ENCODE measurements around the gene TAC3.
"Not testable (repeated sequence)": the region's sequence is repeated elsewhere in the genome, so short reads cannot be mapped to it uniquely, and the experiment has no call there.

The TAC3 gene

DNA sequence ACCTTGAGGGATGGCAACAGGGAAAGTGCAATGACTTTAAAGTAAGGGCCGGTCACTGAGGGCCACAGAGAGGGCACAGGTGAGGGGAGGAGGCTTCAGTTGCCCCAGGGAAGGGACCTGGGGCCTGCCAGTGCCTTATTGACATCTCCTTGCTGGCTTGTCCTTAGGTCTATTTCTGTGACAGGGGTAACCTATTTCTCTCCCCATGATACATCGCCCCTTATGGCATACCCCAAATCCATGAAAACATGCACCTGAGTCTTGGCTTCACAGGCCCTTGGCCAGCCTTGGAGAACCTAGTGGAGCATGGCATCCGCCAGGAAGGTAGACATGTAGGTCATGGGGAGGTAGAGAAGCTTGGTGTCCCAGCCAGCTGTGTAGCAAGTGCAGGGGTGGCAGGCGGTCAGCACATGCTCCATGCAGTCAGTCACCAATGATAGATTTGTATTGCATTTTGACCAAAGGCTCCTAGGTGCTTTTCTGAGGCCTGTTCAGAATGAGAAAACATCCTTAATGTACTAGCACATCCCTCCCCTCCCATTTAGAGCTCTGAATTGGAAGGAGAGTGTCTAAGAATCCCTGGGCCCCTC, 35.3 kb downstream of the TAC3 start:
- no peak for DNase-seq

DNA sequence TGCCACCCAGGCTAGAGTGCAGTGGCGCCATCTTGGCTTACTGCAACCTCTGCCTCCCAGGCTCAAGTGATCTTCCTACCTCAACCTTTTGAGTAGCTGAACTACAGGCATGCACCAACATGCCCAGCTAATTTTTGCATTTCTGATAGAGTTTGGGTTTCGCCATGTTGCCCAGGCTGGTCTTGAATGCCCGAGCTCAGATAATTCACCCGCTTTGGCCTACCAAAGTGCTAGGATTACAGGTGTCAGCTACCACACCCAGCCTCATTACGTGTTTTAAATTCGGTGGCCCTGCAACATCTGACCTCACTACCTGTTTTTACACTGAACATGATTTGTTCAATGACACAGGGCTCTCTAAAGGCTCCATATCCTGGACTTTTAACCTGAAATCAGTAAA, 36.1 kb downstream of the TAC3 start:
- no peak for DNase-seq

DNA sequence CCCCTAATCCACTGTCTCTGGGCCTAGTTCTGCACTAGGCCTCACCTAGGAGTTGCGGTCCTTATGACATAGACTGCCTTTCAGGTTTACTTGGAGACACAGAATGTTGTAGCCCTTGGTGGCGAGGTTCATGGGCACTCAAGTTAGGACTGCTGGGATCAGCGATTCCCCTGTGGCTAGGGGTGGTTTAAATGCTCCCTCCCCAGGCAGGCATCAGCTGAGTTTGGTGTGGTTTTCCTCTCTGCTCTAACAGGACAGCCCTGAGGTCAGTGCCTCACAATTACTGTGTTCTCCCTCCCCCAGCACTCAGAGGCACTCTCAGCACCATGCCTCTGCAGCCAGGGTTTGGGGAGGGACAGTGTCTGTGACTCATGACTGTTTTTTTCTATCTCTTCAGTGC, 36.7 kb downstream of the TAC3 start:
- DNase-seq, result no peak

DNA sequence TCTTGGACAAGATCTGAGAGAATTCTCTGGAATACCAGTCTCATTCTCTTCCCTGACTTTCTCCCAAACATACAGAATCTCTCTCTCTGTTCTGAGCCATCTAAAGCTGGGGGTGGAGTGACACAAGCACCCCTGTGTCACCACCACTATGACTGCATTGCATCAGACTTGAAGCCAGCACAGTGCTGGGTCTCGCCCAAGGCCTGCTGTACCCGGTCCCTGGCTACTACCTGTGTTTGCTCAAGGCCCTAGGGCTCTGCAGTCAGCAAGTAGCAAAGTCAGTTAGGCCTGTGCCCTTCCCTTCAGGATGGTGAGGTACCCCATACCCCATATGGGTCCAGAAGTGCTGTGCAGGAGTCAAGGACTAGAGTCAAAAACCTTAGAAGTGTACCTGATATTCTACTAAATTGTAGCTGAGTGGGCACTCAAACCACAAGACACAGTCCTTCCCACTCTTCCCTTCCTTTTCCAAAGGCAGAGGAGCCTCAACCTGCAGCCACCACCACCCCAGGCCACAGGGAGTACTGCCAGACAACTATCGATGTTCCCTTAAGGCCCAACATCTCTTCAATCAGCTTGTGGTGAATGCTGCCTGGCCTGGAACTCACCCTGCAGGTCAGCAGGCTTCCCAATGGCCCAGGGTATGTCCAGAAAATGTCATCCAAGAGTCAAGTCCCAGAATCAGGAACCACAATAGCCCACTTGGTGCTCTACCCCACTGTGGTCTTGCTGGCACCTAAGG, 37.8 kb downstream of the TAC3 start:
- DNase-seq, result peak; percentile 13 to 39

DNA sequence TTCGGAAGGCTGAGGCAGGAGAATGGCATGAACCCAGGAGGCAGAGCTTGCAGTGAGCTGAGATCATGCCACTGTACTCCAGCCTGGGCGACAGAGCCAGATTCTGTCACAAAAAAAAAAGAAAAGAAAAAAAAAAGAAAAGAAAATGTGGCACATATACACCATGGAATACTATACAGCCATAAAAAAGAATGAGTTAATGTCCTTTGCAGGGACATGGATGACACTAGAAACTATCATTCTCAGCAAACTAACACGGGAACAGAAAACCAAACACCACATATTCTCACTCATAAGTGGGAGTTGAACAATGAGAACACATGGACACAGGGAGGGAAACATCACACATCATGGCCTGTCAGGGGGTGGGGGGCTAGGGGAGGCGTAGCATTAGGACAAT, 39.0 kb downstream of the TAC3 start:
- not testable (repeated sequence) for DNase-seq

DNA sequence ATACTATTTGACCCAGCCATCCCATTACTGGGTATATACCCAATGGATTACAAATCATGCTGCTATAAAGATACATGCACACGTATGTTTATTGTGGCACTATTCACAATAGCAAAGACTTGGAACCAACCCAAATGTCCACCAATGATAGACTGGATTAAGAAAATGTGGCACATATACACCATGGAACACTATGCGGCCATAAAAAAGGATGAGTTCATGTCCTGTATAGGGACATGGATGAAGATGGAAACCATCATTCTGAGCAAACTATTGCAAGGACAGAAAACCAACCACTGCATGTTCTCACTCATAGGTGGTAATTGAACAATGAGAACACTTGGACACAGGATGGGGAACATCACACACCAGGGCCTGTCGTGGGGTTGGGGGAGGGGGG, 42.1 kb downstream of the TAC3 start:
- not testable (repeated sequence) for DNase-seq

DNA sequence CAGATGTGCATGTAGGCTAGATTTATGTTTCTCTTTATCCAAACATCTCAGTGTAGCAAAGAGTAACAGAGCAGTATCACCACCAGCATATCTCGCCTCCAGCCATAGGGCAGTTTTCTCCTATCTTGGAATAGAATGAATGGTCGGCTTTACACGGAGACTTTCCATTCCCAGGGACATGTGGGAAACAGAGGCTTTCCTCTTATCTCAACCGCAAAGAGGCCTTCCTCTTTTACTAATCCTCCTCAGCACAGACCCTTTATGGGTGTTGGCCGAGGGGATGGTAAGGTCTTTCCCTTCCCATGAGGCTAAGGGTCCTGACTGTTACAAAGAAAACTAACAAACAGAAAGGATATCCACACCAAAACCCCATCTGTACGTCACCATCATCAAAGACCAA, 47.4 kb downstream of the TAC3 start:
- DNase-seq, result not testable (repeated sequence)

DNA sequence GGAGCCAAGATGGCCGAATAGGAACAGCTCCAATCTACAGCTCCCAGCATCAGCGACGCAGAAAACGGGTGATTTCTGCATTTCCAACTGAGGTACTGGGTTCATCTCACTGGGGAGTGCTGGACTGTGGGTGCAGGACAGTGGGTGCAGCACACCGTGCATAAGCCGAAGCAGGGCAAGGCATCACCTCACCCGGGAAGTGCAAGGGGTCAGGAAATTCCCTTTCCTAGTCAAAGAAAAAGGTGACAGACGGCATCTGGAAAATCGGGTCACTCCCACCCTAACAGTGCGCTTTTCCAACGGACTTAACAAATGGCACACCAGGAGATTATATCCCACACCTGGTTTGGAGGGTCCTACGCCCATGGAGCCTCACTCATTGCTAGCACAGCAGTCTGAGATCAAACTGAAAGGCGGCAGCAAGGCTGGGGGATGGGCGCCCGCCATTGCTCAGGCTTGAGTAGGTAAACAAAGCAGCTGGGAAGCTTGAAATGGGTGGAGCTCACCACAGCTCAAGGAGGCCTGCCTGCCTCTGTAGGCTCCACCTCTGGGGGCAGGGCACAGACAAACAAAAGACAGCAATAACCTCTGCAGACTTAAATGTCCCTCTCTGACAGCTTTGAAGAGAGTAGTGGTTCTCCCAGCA, 50.2 kb downstream of the TAC3 start:
- DNase-seq, result not testable (repeated sequence)

DNA sequence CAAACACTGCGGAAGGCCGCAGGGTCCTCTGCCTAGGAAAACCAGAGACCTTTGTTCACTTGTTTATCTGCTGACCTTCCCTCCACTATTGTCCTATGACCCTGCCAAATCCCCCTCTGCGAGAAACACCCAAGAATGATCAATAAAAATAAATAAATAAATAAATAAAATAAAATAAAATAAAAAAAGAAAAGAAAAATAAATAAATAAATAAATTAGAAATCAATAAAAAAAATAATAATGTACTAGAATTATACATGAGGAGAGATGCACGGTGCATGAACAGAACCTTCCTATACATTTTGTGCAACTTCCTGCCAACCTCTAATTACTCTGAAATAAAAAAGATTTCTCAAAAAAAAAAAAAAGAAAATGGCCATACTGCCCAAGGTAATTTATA, 51.2 kb downstream of the TAC3 start:
- DNase-seq, result not testable (repeated sequence)

DNA sequence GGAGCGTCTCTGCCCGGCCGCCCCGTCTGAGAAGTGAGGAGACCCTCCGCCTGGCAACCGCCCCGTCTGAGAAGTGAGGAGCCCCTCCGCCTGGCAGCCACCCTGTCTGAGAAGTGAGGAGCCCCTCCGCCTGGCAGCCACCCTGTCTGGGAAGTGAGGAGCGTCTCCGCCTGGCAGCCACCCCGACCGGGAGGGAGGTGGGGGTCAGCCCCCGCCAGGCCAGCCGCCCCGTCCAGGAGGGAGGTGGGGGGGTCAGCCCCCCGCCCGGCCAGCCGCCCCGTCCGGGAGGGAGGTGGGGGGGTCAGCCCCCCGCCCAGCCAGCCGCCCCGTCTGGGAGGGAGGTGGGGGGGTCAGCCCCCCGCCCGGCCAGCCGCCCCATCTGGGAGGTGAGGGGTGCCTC, 52.8 kb downstream of the TAC3 start:
- DNase-seq, result not testable (repeated sequence)

DNA sequence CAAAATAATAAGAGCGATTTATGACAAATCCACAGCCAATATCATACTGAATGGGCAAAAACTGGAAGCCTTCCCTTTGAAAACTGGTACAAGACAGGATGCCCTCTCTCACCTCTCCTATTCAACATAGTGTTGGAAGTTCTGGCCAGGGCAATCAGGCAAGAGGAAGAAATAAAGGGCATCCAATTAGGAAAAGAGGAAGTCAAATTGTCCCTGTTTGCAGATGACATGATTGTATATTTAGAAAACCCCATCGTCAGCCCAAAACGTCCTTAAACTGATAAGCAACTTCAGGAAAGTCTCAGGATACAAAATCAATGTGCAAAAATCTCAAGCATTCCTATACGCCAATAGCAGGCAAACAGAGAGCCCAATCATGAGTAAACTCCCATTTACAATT, 54.1 kb downstream of the TAC3 start:
- DNase-seq, result not testable (repeated sequence)

Measured in inflammatory macrophage (primary cell).